Cortex of kidney (tissue), 1 donor: ENCODE data around the gene SDK1.
"Not testable (repeated sequence)": the region's sequence is repeated elsewhere in the genome, so short reads cannot be mapped to it uniquely, and the experiment has no call there.

ENCODE experiments used
- DNase-seq: peaks from one replicate; lab custom pipeline; 2025; lab: John Stamatoyannopoulos, UW

Gene SDK1

GRCh38 chr7:3725155-3726059, 424.4 kb downstream of the SDK1 start:
- DNase-seq = no peak

GRCh38 chr7:3730276-3730675, 429.2 kb downstream of the SDK1 start:
- no peak for DNase-seq

DNA sequence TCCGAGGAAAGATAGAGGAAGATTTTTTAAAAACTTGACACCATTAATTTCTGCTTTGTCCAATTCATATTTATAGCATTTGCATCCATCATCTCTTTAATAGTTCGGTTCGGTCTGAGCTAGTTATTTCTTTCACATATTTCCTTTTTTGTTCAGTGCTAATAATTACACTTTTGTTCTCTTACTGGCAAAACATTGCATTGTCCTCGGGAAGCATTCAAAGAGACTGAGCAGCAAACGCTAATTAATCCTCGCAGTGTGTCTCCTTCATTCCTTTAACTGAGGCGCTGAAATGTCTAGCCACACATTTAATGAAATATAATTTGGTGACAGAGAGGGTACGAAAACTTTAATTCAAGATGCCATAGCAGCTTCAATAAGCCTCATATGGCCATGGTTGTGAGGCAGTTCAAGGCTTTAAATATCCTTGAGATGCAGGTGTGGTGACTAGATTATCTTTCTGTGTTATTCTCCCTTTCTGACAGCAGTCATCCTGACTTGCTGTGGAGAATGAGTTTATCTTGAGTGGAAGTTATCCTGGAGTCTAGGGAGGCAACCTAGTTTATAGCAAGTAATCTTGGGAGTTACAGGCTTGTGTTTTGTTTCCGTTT, 431.4 kb downstream of the SDK1 start:
- DNase-seq = no peak

GRCh38 chr7:3733541-3734140, 432.6 kb downstream of the SDK1 start:
- no peak for DNase-seq

- DNase-seq = no peak
Observed at GRCh38 chr7:3738964-3739363, 437.9 kb downstream of the SDK1 start.

DNA sequence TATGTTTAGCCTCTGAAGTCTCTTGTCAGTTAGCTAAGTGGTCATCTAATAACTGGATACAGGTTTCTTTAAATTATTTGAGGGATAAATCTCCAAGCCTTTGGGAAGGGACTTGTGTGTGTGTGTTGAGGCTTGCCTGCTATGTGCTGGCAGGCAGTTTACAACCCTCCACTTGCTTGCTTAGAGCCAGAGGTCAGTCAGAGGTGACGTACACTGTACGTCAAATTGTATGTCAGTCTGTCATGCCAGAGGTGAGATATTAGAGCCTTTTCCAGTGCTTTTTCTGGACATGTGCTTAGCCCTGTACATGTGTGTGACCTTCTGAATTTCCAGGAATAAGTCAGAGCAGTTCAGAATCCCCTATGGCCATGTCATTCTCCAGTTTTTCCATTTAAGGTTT, 438.9 kb downstream of the SDK1 start:
- no peak for DNase-seq

DNA sequence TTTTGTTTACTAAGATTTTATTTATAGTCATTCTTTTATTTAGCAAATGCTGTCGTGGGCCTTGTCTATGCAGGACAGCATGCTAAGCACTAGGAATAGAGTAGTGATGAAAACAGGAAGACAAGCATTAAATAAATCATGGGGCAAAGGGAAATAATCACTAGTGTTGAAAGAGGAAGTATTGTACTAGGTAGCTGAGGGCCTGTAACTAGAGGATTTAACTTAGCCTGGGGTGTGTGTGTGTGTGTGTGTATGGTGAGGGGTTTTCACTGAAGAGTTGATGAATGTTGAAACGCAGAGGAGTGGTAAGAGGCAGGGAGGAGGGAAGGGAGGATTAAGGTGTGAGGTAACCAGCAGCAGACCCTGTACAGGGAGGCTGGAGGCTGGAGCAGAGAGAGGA, 446.4 kb downstream of the SDK1 start:
- no peak for DNase-seq

DNA sequence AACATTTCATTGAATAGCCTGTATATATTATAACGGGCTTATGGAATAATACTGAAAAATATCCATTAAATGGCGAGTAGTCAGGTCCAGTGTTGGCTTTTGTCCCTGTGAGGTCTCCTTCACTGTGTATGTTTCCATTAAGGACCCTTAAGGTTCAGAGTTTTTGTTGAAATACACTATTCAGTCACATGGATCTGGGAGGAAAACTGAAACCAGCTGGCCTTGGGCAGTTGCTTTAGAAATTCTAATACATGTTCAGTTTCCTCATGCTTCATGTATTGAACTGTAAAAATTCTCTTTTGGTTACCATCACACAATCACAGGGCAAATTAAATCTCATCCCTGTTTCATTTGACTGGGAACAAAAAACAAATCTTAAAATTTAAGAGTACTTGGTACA, 447.3 kb downstream of the SDK1 start:
- DNase-seq = no peak

- DNase-seq = no peak
Observed at GRCh38 chr7:3753868-3754267, 452.8 kb downstream of the SDK1 start.

DNA sequence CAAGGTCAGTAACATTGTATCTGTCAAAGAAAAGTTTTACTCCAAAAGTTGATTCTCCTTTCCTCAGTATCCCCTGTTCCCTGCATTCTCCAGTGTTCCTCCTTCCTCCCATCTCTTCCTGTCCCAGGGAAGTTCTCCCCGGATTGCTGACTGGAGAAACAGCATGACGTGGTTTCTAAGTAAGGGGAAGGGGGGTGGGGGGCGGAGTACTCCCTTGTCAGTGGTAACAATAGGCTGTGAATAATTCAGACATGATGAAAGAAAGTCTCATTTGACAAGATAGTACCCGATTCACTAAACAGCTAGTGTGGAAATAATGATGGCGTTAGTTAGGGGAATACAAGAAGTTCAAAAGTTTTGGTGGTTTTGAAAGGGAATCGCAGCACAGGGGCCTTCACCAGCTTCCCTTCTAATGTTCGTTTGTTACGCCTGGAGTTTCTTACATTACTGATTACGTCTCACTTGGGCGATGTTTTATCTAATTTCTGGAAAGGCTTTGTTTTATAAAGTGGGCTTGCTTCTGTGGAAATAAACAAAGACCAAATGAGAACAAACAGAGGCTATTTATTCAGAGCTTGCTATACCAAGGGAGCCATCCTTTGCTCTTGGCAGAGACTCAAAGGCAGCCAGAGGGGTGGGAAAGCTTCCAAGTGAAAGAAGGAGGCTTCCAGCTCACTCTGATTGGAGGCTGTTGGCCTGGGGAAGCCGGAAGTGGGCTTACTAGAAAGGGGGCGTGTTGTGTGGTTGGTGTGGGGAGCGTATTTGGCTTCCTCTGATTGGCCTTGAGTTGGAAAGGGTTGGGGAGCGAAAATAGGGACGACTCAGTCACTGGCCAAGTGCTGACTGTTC, 453.7 kb downstream of the SDK1 start:
- DNase-seq = no peak

DNA sequence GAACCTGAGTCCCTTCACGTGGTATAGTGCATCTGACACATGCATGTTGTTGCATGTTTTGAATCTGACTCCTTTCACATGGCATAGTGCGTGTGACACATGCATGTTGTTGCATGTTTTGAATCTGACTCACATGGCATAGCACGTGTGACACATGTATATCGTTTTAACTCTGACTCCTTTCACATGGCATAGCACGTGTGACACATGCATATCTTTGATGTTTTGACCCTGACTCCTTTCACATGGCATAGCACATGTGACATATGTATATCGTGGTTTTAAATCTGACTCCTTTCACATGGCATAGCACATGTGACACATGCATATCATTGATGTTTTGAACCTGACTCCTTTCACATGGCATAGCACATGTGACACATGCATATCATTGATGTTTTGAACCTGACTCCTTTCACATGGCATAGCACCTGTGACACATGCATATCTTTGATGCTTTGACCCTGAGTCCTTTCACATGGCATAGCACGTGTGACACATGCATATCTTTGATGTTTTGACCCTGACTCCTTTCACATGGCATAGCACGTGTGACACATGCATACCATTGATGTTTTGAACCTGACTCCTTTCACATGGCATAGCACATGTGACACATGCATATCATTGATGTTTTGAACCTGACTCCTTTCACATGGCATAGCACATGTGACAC, 454.9 kb downstream of the SDK1 start:
- DNase-seq = not testable (repeated sequence)

GRCh38 chr7:3757059-3757458, 456.0 kb downstream of the SDK1 start:
- DNase-seq = no peak

DNA sequence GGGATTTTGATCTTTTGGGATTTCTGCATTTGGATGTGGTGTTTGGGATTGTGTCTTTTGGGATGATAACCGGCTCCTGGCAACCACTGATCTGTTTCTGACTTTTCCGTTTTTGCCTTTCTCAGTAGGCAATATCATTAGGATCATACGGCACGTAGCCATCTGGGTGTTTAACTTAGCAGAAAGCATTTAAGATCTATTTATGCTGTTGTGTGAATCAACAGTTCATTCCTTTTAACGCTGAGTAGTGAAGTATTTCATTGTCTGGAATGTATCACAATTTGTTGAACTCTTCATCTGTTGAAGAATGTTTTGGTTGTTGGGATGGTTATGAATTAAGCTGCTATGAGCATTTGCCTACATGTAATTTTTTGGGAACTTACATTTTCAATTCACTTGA, 459.6 kb downstream of the SDK1 start:
- no peak for DNase-seq

GRCh38 chr7:3762146-3762831, 461.2 kb downstream of the SDK1 start:
- DNase-seq = no peak

GRCh38 chr7:3767917-3768777, 467.1 kb downstream of the SDK1 start:
- DNase-seq = no peak

DNA sequence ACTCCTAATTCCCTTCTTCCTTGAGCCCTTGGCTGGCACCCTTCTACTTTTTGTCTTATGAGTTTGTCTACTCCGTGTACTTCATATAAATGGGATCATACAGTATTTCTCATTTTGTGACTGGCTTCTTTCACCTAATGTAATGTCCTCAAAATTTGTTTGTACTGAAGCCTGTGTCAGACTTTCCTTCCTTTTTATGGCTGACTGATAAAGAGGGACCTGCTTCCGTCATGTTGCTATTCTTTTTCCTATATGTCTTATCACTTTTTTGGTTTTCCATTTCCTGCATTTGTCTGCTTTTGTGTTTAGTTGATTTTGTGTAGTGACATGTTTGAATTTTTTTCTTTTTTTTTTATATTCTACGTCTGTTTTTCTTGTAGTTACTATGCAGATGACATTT, 470.9 kb downstream of the SDK1 start:
- no peak for DNase-seq

DNA sequence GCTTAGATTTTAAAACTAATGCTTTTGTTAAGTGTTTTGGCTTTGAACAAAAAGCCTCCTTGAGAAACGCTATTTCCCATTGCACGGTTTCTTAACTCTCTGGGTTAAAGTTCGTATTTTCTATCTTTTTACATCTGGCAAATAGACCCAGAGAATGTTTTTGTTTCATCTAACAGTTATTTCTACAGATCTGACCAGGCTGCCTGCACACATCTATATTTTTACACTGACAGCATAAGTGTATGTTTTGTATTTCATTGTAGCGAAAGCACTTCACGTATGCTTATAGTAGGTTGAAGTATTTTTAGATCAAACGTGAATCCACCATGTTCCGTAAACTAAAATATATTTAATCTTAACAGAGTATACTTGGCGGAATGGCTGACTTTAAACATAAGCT, 477.3 kb downstream of the SDK1 start:
- DNase-seq = no peak

GRCh38 chr7:3780016-3780415, 479.0 kb downstream of the SDK1 start:
- DNase-seq = no peak

GRCh38 chr7:3780525-3780924, 479.5 kb downstream of the SDK1 start:
- no peak for DNase-seq

DNA sequence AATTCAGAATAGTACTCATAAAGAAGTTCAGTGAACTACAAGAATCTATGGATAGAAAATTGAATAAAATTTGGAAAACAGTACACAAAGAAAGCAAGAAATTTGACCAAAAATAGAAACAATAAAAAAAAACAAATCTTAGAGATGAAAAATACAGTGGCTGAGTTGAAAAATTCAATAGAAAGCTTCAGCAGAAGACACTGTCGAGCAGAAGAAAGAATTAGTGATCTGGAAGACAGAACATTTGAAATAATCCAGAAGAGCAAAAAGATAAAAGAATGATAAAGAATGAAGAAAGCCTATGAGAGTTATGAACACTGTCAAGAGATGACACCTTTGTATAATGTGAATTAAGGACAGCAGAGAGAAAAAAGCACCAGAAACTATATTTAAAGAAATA, 480.6 kb downstream of the SDK1 start:
- no peak for DNase-seq
